DMS79 (cell line): Measurements from ENCODE around the gene GAPVD1.
"Not testable (repeated sequence)": the region's sequence is repeated elsewhere in the genome, so short reads cannot be mapped to it uniquely, and the experiment has no call there.

Experiments
- DNase-seq: peaks from one replicate; lab custom pipeline; 2025; lab: John Stamatoyannopoulos, UW

Gene GAPVD1

DNA sequence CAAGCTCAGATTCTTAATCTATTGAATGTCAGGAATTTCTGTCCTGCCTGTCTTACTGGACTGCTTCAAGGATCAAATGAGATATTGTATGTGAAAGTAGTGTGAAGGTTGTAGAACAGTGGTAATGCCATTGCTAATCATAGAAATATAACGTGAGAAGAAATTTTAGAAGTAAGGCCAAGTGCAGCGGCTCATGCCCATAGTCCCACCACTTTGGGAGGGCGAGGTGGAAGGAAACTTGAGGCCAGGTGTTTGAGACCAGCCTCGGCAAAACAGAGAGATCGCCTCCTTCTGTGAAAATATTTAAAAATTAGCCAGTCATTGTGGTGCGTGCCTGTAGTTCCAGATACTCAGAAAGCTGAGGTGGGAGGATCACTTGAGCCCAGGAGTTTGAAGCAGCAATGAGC is 15.4 kb upstream of the GAPVD1 start:
- no peak for DNase-seq

DNA sequence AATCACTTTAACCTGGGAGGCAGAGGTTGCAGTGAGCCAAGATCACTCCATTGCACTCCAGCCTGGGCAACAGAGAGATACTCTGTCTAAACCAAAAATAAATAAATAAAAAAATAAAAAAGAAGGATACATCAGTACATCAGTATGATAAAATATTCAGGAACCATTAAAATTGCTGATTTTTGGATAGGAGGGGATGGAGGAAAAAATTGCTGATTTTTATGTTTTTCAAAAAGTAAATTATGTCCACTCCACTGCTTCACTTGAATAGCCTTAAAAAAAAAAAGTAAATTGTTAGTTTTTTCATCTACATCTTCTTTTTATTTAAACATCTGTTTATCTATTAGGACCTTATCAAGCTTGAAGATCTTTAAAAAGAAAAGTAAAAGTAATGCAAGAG is 7.4 kb upstream of the GAPVD1 start:
- no peak for DNase-seq

GRCh38 chr9:125255781-125256391 is 5.7 kb upstream of the GAPVD1 start:
- DNase-seq, result no peak

DNA sequence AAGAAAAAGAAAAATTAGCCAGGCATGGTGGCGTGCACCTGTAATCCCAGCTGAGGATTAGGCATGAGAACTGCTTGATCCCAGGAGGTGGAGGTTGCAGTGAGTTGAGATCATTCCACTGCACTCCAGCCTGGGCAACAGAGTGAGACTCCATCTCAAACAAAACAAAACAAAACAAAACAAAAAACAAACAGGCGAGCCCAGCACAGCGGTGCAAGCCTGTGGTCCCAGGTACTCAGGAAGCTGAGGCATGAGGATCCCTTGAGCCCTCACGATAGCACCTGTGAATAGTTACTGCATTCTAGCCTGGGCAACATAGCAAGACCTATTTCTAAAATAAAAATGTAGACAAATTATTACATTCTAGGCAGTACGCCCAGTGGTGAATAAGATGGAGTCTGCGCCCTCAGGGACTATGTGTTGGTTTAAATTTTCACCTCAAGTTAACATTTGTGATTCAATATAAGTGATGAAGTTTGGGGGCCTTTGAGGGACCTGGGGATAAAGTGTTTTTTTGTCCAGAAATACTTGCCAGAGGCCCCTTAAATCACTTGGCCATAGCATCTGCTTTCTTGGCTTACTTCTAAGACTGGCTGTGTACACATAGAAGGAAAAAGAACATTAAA is 3.4 kb upstream of the GAPVD1 start:
- DNase-seq, result no peak

GRCh38 chr9:125258832-125259534 is 2.6 kb upstream of the GAPVD1 start:
- DNase-seq, result no peak

GRCh38 chr9:125260561-125260960 is 1.1 kb upstream of the GAPVD1 start:
- no peak for DNase-seq

GRCh38 chr9:125262294-125262991 is 817 bp downstream of the GAPVD1 start:
- no peak for DNase-seq

GRCh38 chr9:125264068-125264467 is 2.4 kb downstream of the GAPVD1 start:
- DNase-seq, result not testable (repeated sequence)

DNA sequence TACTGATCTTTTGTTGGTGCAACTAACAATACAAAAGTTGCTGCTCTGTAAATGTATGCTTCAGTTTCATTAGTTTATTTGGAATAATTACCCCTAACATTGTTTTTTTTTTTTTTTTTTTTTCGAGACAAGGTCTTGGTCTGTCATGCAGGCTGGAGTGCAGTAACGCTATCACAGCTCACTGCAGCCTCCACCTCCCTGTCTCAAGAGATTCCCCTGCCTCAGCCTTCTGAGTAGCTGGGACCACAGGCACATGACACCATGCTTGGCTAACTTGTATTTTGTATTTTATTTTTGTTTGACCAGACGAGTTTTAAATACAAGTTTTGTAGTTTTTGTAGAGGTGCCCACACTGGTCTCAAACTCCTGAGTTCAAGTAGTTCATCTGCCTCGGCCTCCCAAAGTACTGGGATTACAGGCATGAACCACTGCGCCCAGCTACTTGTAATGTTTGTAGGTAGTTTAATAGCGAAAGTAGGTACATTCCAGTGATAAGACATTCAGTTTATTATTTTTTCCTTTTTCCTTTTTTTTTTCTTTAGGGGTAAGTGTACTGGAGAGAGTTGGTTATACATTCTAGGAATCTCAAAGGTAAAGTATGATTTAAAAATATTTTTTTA is 6.9 kb downstream of the GAPVD1 start:
- no peak for DNase-seq

- no peak for DNase-seq
Observed at GRCh38 chr9:125269014-125269397, 7.4 kb downstream of the GAPVD1 start.

DNA sequence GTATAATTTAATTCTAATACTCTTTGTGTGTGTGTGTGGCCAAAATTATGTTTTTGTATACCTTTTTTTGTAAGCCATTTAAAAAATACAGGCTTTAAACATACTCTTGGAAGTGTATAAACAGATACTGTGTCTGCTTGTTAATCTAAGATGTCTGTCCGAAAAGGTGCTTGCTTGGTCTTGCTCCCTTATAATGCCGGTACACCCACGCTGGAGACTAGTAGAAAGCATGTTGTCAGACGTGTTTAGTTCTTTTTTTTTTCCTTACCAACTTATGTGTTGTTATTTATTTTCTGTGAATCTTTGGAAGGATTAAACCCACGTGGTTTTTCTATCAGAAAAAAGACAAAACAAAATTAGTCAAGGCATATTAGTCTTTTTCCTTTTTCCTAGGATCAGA is 9.5 kb downstream of the GAPVD1 start:
- no peak for DNase-seq

GRCh38 chr9:125272697-125273096 is 11.1 kb downstream of the GAPVD1 start:
- DNase-seq, result no peak

GRCh38 chr9:125276771-125277170 is 15.1 kb downstream of the GAPVD1 start:
- DNase-seq, result no peak

DNA sequence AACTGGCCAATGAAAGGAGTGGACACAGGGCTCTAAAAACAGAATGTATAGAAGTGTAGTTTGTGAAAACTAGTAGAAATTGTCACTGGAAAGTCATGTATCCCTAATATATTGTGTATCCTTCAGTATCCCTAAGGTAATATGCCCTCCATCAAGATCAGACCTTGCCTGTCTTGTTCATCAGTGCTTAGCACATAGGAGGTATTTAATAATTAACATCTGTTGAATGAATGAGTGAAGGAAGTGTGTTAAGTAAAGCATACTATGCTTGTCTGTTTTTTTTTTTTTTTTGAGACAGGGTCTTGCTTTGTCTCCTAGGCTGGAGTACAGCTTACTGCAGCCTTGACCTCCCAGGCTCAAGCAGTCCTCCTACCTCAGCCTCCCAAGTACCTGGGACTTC is 15.8 kb downstream of the GAPVD1 start:
- DNase-seq, result no peak

DNA sequence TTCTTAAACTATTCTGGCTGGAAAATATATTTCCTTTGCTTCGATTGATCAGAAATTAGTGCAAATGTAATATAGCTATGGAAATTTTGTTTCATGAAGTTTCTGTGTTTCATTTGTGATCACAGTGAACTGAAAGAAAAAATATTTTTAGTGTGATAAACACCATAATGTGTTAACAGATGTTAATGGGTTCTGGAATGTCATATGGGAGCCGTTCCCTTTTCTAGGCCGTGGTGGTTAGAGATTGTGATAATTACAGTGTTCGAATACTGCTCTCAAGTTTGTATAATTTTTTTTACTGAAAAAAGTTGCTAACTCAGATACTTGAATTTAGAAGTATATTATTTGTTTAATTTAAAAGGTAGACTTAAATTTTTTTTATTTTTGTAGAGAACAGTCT is 19.3 kb downstream of the GAPVD1 start:
- no peak for DNase-seq

DNA sequence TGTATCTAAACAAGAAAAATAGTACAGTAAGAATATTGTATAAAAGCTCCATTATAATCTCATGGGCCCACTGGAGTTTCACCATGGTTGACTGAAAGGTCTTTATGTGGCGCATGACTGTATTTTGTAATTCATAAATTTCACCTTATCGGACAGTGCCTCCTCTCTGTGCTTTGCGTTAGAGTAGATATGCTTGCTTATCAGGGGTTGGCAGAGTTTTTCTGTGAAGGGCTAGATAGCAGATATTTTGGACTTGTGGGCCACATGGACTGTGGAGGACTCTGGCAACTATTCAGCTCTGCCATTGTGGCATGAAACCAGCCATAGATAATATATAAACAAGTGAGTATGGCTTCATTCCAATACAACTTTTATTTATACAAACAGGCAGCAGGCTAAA is 23.2 kb downstream of the GAPVD1 start:
- peak; percentile 38 for DNase-seq

DNA sequence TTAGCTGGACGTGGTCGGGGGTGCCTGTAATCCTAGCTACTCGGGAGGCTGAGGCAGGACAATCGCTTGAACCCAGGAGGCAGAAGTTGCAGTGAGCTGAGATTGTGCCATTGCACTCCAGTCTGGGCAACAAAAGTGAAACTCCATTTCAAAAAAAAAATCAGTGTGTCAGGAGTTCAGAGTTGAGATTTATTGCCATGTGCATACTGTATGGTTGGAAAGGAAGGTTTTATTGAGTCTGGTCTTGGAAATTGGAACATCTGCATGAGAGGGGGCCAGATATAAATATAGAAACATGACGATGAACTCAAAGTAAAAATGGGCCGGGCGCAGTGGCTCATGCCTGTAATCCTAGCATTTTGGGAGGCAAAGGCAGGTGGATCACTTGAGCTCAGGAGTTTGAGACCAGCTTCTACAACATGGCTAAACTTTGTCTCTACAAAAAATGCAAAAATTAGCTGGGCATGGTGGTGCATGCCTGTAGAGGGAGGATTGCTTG is 25.4 kb downstream of the GAPVD1 start:
- not testable (repeated sequence) for DNase-seq

GRCh38 chr9:125293134-125293533 is 31.5 kb downstream of the GAPVD1 start:
- DNase-seq, result peak; percentile 44

GRCh38 chr9:125295657-125296056 is 34.0 kb downstream of the GAPVD1 start:
- no peak for DNase-seq

DNA sequence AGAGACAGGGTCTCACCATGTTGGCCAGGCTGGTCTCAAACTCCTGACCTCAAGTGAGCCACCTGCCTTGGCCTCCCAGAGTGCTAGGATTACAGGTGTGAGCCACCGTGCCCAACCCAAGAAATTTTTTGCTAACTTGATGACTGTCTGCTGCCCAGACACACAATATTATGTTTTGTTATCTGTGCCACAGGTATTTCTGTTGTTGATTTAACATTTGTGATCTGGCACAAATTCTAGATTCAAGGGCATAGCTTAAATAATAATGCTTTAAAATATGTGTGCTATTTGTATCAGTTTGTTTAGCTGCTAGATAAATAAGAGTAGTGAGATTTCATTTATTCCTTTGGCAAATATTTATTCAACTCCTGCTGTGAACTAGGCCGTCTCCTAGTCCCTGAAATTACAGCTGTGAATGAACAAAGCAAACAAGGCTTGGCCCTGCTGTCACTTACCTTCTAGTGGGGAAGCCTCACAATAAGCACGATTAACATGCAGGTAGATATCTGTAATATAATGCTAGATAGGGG is 35.3 kb downstream of the GAPVD1 start:
- peak; percentile 26 for DNase-seq

GRCh38 chr9:125297917-125298316 is 36.3 kb downstream of the GAPVD1 start:
- no peak for DNase-seq

- no peak for DNase-seq
Observed at GRCh38 chr9:125302241-125302640, 40.6 kb downstream of the GAPVD1 start.
